ENCODE results near the gene UBQLN3.

The UBQLN3 gene

DNA sequence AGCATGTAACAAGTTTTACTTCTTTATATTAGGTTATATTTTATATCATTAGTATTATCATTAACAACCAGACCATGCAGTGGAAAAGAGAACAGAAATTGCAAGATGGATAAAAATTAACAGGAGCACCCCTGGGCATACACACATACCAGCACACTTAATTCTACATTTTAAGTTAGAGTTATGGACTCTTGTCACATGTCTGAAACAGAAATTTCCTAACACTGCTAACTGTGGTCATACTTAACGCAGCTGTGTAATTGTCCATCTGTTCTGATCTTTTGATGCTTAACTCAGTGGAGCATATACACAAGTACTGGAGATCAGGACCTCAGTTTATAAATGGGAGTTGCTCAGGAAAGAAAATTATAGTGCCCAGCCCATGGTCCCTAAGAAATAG is 38.2 kb upstream of the UBQLN3 start:
- TF ChIP-seq YY1 (IDR thresholded peaks at IDR 0.05; ENCODE audit: low read depth), result no peak
- TF ChIP-seq RAD21 (IDR thresholded peaks at IDR 0.05; ENCODE audit: low read depth), result no peak
- TF ChIP-seq CREB1 (IDR thresholded peaks at IDR 0.05; ENCODE audit: low read depth), result no peak
- no peak for TF ChIP-seq ZBTB7A (IDR thresholded peaks at IDR 0.05; ENCODE audit: low read depth)
- TF ChIP-seq TCF12 (IDR thresholded peaks at IDR 0.05; ENCODE audit: low read depth), result no peak
- TF ChIP-seq EGR1 (IDR thresholded peaks at IDR 0.05), result no peak
- TF ChIP-seq MAX (IDR thresholded peaks at IDR 0.05), result no peak
- TF ChIP-seq, protein P1, sequence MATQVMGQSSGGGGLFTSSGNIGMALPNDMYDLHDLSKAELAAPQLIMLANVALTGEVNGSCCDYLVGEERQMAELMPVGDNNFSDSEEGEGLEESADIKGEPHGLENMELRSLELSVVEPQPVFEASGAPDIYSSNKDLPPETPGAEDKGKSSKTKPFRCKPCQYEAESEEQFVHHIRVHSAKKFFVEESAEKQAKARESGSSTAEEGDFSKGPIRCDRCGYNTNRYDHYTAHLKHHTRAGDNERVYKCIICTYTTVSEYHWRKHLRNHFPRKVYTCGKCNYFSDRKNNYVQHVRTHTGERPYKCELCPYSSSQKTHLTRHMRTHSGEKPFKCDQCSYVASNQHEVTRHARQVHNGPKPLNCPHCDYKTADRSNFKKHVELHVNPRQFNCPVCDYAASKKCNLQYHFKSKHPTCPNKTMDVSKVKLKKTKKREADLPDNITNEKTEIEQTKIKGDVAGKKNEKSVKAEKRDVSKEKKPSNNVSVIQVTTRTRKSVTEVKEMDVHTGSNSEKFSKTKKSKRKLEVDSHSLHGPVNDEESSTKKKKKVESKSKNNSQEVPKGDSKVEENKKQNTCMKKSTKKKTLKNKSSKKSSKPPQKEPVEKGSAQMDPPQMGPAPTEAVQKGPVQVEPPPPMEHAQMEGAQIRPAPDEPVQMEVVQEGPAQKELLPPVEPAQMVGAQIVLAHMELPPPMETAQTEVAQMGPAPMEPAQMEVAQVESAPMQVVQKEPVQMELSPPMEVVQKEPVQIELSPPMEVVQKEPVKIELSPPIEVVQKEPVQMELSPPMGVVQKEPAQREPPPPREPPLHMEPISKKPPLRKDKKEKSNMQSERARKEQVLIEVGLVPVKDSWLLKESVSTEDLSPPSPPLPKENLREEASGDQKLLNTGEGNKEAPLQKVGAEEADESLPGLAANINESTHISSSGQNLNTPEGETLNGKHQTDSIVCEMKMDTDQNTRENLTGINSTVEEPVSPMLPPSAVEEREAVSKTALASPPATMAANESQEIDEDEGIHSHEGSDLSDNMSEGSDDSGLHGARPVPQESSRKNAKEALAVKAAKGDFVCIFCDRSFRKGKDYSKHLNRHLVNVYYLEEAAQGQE (IDR thresholded peaks at IDR 0.05; ENCODE audit: low read depth), result no peak
- TF ChIP-seq FOXM1 (IDR thresholded peaks at IDR 0.05; ENCODE audit: borderline replicate concordance, low read depth), result no peak
- TF ChIP-seq NFIC (IDR thresholded peaks at IDR 0.05), result no peak
- no peak for TF ChIP-seq TEAD4 (IDR thresholded peaks at IDR 0.05)
- TF ChIP-seq USF1 (IDR thresholded peaks at IDR 0.05), result no peak
- TF ChIP-seq TAF1 (IDR thresholded peaks at IDR 0.05; ENCODE audit: low read depth), result no peak
- TF ChIP-seq EP300 (IDR thresholded peaks at IDR 0.05; ENCODE audit: borderline replicate concordance), result no peak

- no peak for TF ChIP-seq TCF12 (IDR thresholded peaks at IDR 0.05; ENCODE audit: low read depth)
- no peak for TF ChIP-seq ZBTB7A (IDR thresholded peaks at IDR 0.05; ENCODE audit: low read depth)
- TF ChIP-seq MAX (IDR thresholded peaks at IDR 0.05), result no peak
- TF ChIP-seq USF1 (IDR thresholded peaks at IDR 0.05), result no peak
- no peak for TF ChIP-seq EP300 (IDR thresholded peaks at IDR 0.05; ENCODE audit: borderline replicate concordance)
- no peak for TF ChIP-seq CREB1 (IDR thresholded peaks at IDR 0.05; ENCODE audit: low read depth)
- TF ChIP-seq YY1 (IDR thresholded peaks at IDR 0.05; ENCODE audit: low read depth), result no peak
- TF ChIP-seq NFIC (IDR thresholded peaks at IDR 0.05), result no peak
- TF ChIP-seq, protein P1 (IDR thresholded peaks at IDR 0.05; ENCODE audit: low read depth), result no peak
- TF ChIP-seq RAD21 (IDR thresholded peaks at IDR 0.05; ENCODE audit: low read depth), result no peak
- TF ChIP-seq TAF1 (IDR thresholded peaks at IDR 0.05; ENCODE audit: low read depth), result no peak
- no peak for TF ChIP-seq TEAD4 (IDR thresholded peaks at IDR 0.05)
- TF ChIP-seq FOXM1 (IDR thresholded peaks at IDR 0.05; ENCODE audit: borderline replicate concordance, low read depth), result no peak
- no peak for TF ChIP-seq EGR1 (IDR thresholded peaks at IDR 0.05)
- no peak for TF ChIP-seq CEBPB (IDR thresholded peaks at IDR 0.05)
These were observed 36.7 kb upstream of the UBQLN3 start for GRCh38 chr11:5546457-5546856.

GRCh38 chr11:5541427-5541826 is 31.7 kb upstream of the UBQLN3 start:
- TF ChIP-seq EP300 (IDR thresholded peaks at IDR 0.05; ENCODE audit: borderline replicate concordance), result no peak
- no peak for TF ChIP-seq CREB1 (IDR thresholded peaks at IDR 0.05; ENCODE audit: low read depth)
- TF ChIP-seq FOXM1 (IDR thresholded peaks at IDR 0.05; ENCODE audit: borderline replicate concordance, low read depth), result no peak
- TF ChIP-seq MAX (IDR thresholded peaks at IDR 0.05), result no peak
- TF ChIP-seq TCF12 (IDR thresholded peaks at IDR 0.05; ENCODE audit: low read depth), result no peak
- no peak for TF ChIP-seq TAF1 (IDR thresholded peaks at IDR 0.05; ENCODE audit: low read depth)
- TF ChIP-seq RAD21 (IDR thresholded peaks at IDR 0.05; ENCODE audit: low read depth), result no peak
- TF ChIP-seq, protein P1 (IDR thresholded peaks at IDR 0.05; ENCODE audit: low read depth), result no peak
- no peak for TF ChIP-seq TEAD4 (IDR thresholded peaks at IDR 0.05)
- no peak for TF ChIP-seq CEBPB (IDR thresholded peaks at IDR 0.05)
- TF ChIP-seq NFIC (IDR thresholded peaks at IDR 0.05), result no peak
- no peak for TF ChIP-seq ZBTB7A (IDR thresholded peaks at IDR 0.05; ENCODE audit: low read depth)
- TF ChIP-seq YY1 (IDR thresholded peaks at IDR 0.05; ENCODE audit: low read depth), result no peak
- no peak for TF ChIP-seq EGR1 (IDR thresholded peaks at IDR 0.05)
- TF ChIP-seq USF1 (IDR thresholded peaks at IDR 0.05), result no peak

All from Ishikawa (cell line).